DMS79 (cell line): ENCODE data around the gene TNK1.
"Not testable (repeated sequence)": the region's sequence is repeated elsewhere in the genome, so short reads cannot be mapped to it uniquely, and the experiment has no call there.

Source experiments
- DNase-seq: peaks from one replicate; lab custom pipeline; 2025; lab: John Stamatoyannopoulos, UW

TNK1 gene

GRCh38 chr17:7380855-7381683 lies at the start of gene TNK1:
TSS of gene TNK1 (plus strand) at chr17:7381089. CDS start at chr17:7382927, 1,838 bp downstream.
- DNase-seq, result no peak

GRCh38 chr17:7332111-7332510 lies 48.8 kb upstream of the TNK1 start:
- DNase-seq, result no peak

- DNase-seq, result not testable (repeated sequence)
Observed at GRCh38 chr17:7332600-7333069, 48.3 kb upstream of the TNK1 start.

GRCh38 chr17:7334938-7335538 lies 45.9 kb upstream of the TNK1 start:
- DNase-seq, result no peak

- DNase-seq, result not testable (repeated sequence)
Observed at GRCh38 chr17:7335765-7336164, 45.1 kb upstream of the TNK1 start.

- DNase-seq, result no peak
Observed at GRCh38 chr17:7336240-7337175, 44.4 kb upstream of the TNK1 start, which contains the start of gene ACAP1. TSS of gene ACAP1 (plus strand) at chr17:7336529. CDS start at chr17:7336735, 206 bp downstream.

GRCh38 chr17:7337600-7337999 lies 43.3 kb upstream of the TNK1 start:
- DNase-seq, result not testable (repeated sequence)

GRCh38 chr17:7340179-7340578 lies 40.7 kb upstream of the TNK1 start:
- no peak for DNase-seq

GRCh38 chr17:7341842-7342241 lies 39.0 kb upstream of the TNK1 start:
- DNase-seq, result no peak

- DNase-seq, result no peak
Observed at GRCh38 chr17:7343250-7343649, 37.6 kb upstream of the TNK1 start.

GRCh38 chr17:7346761-7347614 lies 33.9 kb upstream of the TNK1 start:
- DNase-seq, result no peak

- DNase-seq, result no peak
Observed at GRCh38 chr17:7347630-7348477, 33.0 kb upstream of the TNK1 start.

- no peak for DNase-seq
Observed at GRCh38 chr17:7348478-7349242, 32.2 kb upstream of the TNK1 start.

- no peak for DNase-seq
Observed at GRCh38 chr17:7351665-7352502, 29.0 kb upstream of the TNK1 start, which contains the start of gene KCTD11. TSS of gene KCTD11 (plus strand) at chr17:7352162.

GRCh38 chr17:7352503-7352889 lies 28.4 kb upstream of the TNK1 start:
- DNase-seq, result no peak

- DNase-seq, result no peak
Observed at GRCh38 chr17:7352910-7353635, 27.8 kb upstream of the TNK1 start.

GRCh38 chr17:7354262-7354843 lies 26.5 kb upstream of the TNK1 start:
- DNase-seq, result no peak
